Measurements from ENCODE around the gene SPG21. TPM values are rescaled to one million over a fixed set of nuclear protein-coding genes. Genes with fewer than 3 reads are reported as not detected.

The SPG21 gene
- total and polyA plus RNA-seq, 2 of the 13 experiments (the other 11 are each of a cell fraction or from before 2014, with no cell fraction given): 36.7 to 42.4 TPM

GRCh38 chr15:64925335-64926330 is 64.1 kb downstream of the SPG21 start:
- no peak for FAIRE-seq
- H3K79me2 ChIP-seq (ENCODE audit: insufficient read depth, low read length): no peaks in the 10 kb centered on the region
- POLR2A ChIA-PET: no interaction called here

More at GRCh38 chr15:64925335-64926330, 64.1 kb downstream of the SPG21 start:
- in situ Hi-C loops (cut with HindIII; ENCODE audit: extremely low pct_ligation_motif_present, low pct_unique_long_range_greater_than_20kb) (no loop called here), intact Hi-C loops (cut with micrococcal nuclease; ENCODE audit: unreplicated experiment) (no loop called here)
- Histone ChIP-seq H3K4me1 (ENCODE audit: insufficient read depth, low read length) (peaks cover 3% of the 10 kb centered on the region), H3K36me3 (replicated peaks in 1 of 2; ENCODE audit: control insufficient read depth in 1 of 2, insufficient read depth in 2 of 2, low read length in 2 of 2) (no peaks in the 10 kb centered on the region), H3K4me3 (replicated peaks in 1 of 3; ENCODE audit: insufficient read depth in 1 of 3, low read depth in 2 of 3, low read length in 3 of 3) (no peak overlapping the region), H4K20me1 (ENCODE audit: insufficient read depth, low read length) (no peaks in the 10 kb centered on the region), H2AFZ (ENCODE audit: low read length) (no peak overlapping the region), H3K4me2 (ENCODE audit: low read depth, low read length) (no peak overlapping the region), H3K27ac (ENCODE audit: extremely low read length, insufficient read depth, low read length) (no peak overlapping the region), H3K9ac (ENCODE audit: insufficient read depth, low read depth, low read length) (no peak overlapping the region), H3K9me3 (ENCODE audit: low read length) (no peaks in the 10 kb centered on the region), H3K27me3 (ENCODE audit: control insufficient read depth in 1 of 2, insufficient read depth in 2 of 2, low read length in 2 of 2) (peaks cover 1 to 28% of the 10 kb centered on the region in 2 experiments; a peak in 3 of 5 replicates)
- CTCF ChIA-PET (ENCODE audit: low intra/inter-chr PET ratio, low total read pairs): no interaction called here
- ATAC-seq (no peak), DNase-seq (ENCODE audit: low spot score) (no peak)
- WGBS (ENCODE audit: low lambda C conversion rate): 26% methylated on average over 12 of the region's 13 CpGs
- no peak for TF ChIP-seq BHLHE40 (IDR thresholded peaks at IDR 0.05; ENCODE audit: low read length)
- TF ChIP-seq CAMTA2 (CRISPR knock-in tag; IDR thresholded peaks at IDR 0.05; ENCODE audit: borderline replicate concordance): no peak
- no peak for TF ChIP-seq ZBTB7A (CRISPR knock-in tag; IDR thresholded peaks at IDR 0.05)
- TF ChIP-seq POLR2AphosphoS2 (IDR thresholded peaks at IDR 0.05; ENCODE audit: low read depth, low read length): no peak
- TF ChIP-seq SIN3B (IDR thresholded peaks at IDR 0.05; ENCODE audit: low read length): no peak
- TF ChIP-seq PCBP1 (IDR thresholded peaks at IDR 0.05; ENCODE audit: borderline replicate concordance, low read depth, low read length): no peak
- no peak for TF ChIP-seq ZNF768 (CRISPR knock-in tag; IDR thresholded peaks at IDR 0.05)
- TF ChIP-seq KDM3A (CRISPR knock-in tag; IDR thresholded peaks at IDR 0.05; ENCODE audit: low read depth): no peak
- TF ChIP-seq ARID3A (IDR thresholded peaks at IDR 0.05; ENCODE audit: low read depth, low read length): no peak
- no peak for TF ChIP-seq ZNF772 (CRISPR knock-in tag; IDR thresholded peaks at IDR 0.05)
- no peak for TF ChIP-seq ELF4 (CRISPR knock-in tag; IDR thresholded peaks at IDR 0.05; ENCODE audit: borderline replicate concordance)
- no TSS peak for BruUV-seq (replicated peaks)
